ENCODE results near the gene LRRC45.
"Not testable (repeated sequence)": the region's sequence is repeated elsewhere in the genome, so short reads cannot be mapped to it uniquely, and the experiment has no call there.

Gene LRRC45

GRCh38 chr17:82036634-82037091, 13.6 kb downstream of the LRRC45 start:
- DNase-seq = no peak

GRCh38 chr17:82037092-82037888, 14.2 kb downstream of the LRRC45 start, which contains the start of gene DCXR:
DCXR (minus strand) TSS chr17:82037697; CDS start chr17:82037682, 15 bp downstream.
- peak; percentile 57 for DNase-seq

GRCh38 chr17:82037889-82038195, 14.7 kb downstream of the LRRC45 start:
- DNase-seq = no peak

GRCh38 chr17:82038796-82039409, 15.8 kb downstream of the LRRC45 start:
- not testable (repeated sequence) for DNase-seq

- no peak for DNase-seq
Measured at GRCh38 chr17:82039695-82040299, 16.7 kb downstream of the LRRC45 start.

GRCh38 chr17:82041144-82041814, 18.2 kb downstream of the LRRC45 start:
- DNase-seq = no peak

GRCh38 chr17:82042649-82043048, 19.5 kb downstream of the LRRC45 start:
- DNase-seq = no peak

GRCh38 chr17:82043507-82043906, 20.4 kb downstream of the LRRC45 start:
- no peak for DNase-seq

- DNase-seq = no peak
Measured at GRCh38 chr17:82045936-82046484, 22.9 kb downstream of the LRRC45 start.

GRCh38 chr17:82046903-82047302, 23.8 kb downstream of the LRRC45 start:
- DNase-seq = no peak

GRCh38 chr17:82047379-82047778, 24.3 kb downstream of the LRRC45 start:
- DNase-seq = no peak

GRCh38 chr17:82047914-82048570, 24.9 kb downstream of the LRRC45 start:
- DNase-seq = no peak

- DNase-seq = no peak
Measured at GRCh38 chr17:82048571-82048971, 25.5 kb downstream of the LRRC45 start.

GRCh38 chr17:82049106-82049505, 26.0 kb downstream of the LRRC45 start:
- DNase-seq = no peak

- no peak for DNase-seq
Measured at GRCh38 chr17:82049521-82049971, 26.4 kb downstream of the LRRC45 start.

GRCh38 chr17:82050152-82050760, 27.2 kb downstream of the LRRC45 start:
- DNase-seq = no peak

- DNase-seq = no peak
Measured at GRCh38 chr17:82050761-82051641, 27.9 kb downstream of the LRRC45 start.

GRCh38 chr17:82051776-82052637, 28.9 kb downstream of the LRRC45 start, which contains the start of the genes GPS1 and RFNG:
GPS1 (plus strand) TSS chr17:82051898; CDS start chr17:82051932, 34 bp downstream.
RFNG (minus strand) TSS chr17:82051811; CDS start chr17:82051766, 45 bp downstream.
- no peak for DNase-seq

GRCh38 chr17:82052638-82053059, 29.5 kb downstream of the LRRC45 start:
- DNase-seq = no peak

- no peak for DNase-seq
Measured at GRCh38 chr17:82053130-82053529, 30.0 kb downstream of the LRRC45 start.
